Keratinocyte (primary cell): Measurements from ENCODE around the gene LMCD1. TPM values are rescaled to one million over a fixed set of nuclear protein-coding genes. Genes with fewer than 3 reads are reported as not detected.

ENCODE experiments used
- DNase-seq: peaks from one replicate; pipeline ENCODE4 v3.0.0-alpha.2; 2011; ENCODE audit warnings: low read depth, missing footprints, low spot score
- FAIRE-seq: peaks from 2 replicates; lab custom pipeline; 2011; peaks lifted over from hg19 to GRCh38; lab: Jason Lieb, UNC
- H2AFZ ChIP-seq: 2 replicates; pipeline ENCODE4 v1.6.0; 2012; ENCODE audit warnings: low read length, control low read depth, inconsistent platforms; ENCODE audit not compliant: control insufficient read depth
- H3K27ac ChIP-seq: 2 replicates; pipeline ENCODE4 v1.5.1; 2011; ENCODE audit warnings: low read length; ENCODE audit not compliant: control insufficient read depth, insufficient read depth
- H3K27me3 ChIP-seq: 3 replicates; pipeline ENCODE4 v1.6.0; 2011; ENCODE audit warnings: low read length; ENCODE audit not compliant: control insufficient read depth, insufficient read depth; ENCODE audit errors: extremely low read depth
- H3K36me3 ChIP-seq, 2 experiments: 2 replicates in 1 of 2; 3 replicates in 1 of 2; pipeline ENCODE4 v1.5.1; 2011; ENCODE audit warnings: low read length in 2 of 2, mild to moderate bottlenecking in 1 of 2; ENCODE audit not compliant: control insufficient read depth in 2 of 2, insufficient read depth in 2 of 2; ENCODE audit errors: extremely low read depth in 1 of 2
- H3K4me1 ChIP-seq: 3 replicates; pipeline ENCODE4 v1.5.1; 2011; ENCODE audit warnings: low read length; ENCODE audit not compliant: control insufficient read depth, insufficient read depth; ENCODE audit errors: extremely low read depth
- H3K4me2 ChIP-seq: 3 replicates; pipeline ENCODE4 v1.6.0; 2011; ENCODE audit warnings: low read depth, low read length; ENCODE audit not compliant: control insufficient read depth, insufficient read depth; ENCODE audit errors: extremely low read depth
- H3K4me3 ChIP-seq, 3 experiments: fragments of 200-600 bp in 1 of 3; sonication (generic) in 1 of 3; 2 replicates in 2 of 3; 3 replicates in 1 of 3; pipeline ENCODE4 v1.5.1; 2011 to 2016; ENCODE audit warnings: low read length in 3 of 3, mild to moderate bottlenecking in 3 of 3, control low read depth in 2 of 3, inconsistent platforms in 1 of 3, low read depth in 1 of 3, mixed read lengths in 1 of 3, mixed run types in 1 of 3, moderate library complexity in 1 of 3; ENCODE audit not compliant: control insufficient read depth in 2 of 3, insufficient read depth in 2 of 3; ENCODE audit errors: extremely low read depth in 1 of 3
- H3K79me2 ChIP-seq: 2 replicates; pipeline ENCODE4 v1.6.0; 2012; ENCODE audit warnings: low read length; ENCODE audit not compliant: control insufficient read depth, insufficient read depth
- H3K9ac ChIP-seq: 3 replicates; pipeline ENCODE4 v1.6.0; 2011; ENCODE audit warnings: low read length; ENCODE audit not compliant: control insufficient read depth, insufficient read depth; ENCODE audit errors: extremely low read depth
- H3K9me1 ChIP-seq: 3 replicates; pipeline ENCODE4 v1.6.0; 2011; ENCODE audit warnings: low read length; ENCODE audit not compliant: control insufficient read depth, insufficient read depth; ENCODE audit errors: extremely low read depth
- H3K9me3 ChIP-seq: 2 replicates; pipeline ENCODE4 v1.5.1; 2012; ENCODE audit warnings: low read depth, low read length; ENCODE audit not compliant: control insufficient read depth
- H4K20me1 ChIP-seq: 3 replicates; pipeline ENCODE4 v1.6.0; 2011; ENCODE audit warnings: low read length; ENCODE audit not compliant: control insufficient read depth, insufficient read depth; ENCODE audit errors: extremely low read depth
- EZH2 ChIP-seq: IDR thresholded peaks from one replicate; pipeline ENCODE4 v1.6.1; 2012; ENCODE audit warnings: inconsistent platforms, mild to moderate bottlenecking, low read length, moderate library complexity
- dilution Hi-C: fragments of 300-500 bp; cut with MboI; formaldehyde crosslinking; loops from one replicate; pipeline ENCODE4 v1.7.0; 2020; ENCODE audit warnings: low sequenced_read_pairs; ENCODE audit not compliant: extremely low pct_ligation_motif_present
- polyA plus RNA-seq, 5 experiments: library from polyadenylated mRNA; depleted of rRNA in 3 of 5; stranded (reverse) in 3 of 5; stranded (forward) in 1 of 5; unstranded in 1 of 5; fragments of >200 nt; gene quantifications; 1 replicate in 1 of 5; 2 replicates in 3 of 5; 3 replicates in 1 of 5; pipeline versions ENCODE4 v1.2.1 to v1.2.3, GENCODE V29; 2011 to 2012; ENCODE audit warnings: missing spikeins in 2 of 5, low read depth in 1 of 5, low replicate concordance in 1 of 5
- TF ChIP-seq, protein P1 (sequence below), 3 experiments: IDR thresholded peaks in 1 of 3; conservative IDR thresholded peaks in 1 of 3; optimal IDR thresholded peaks in 1 of 3; 2 replicates in 2 of 3; 3 replicates in 1 of 3; pipeline versions ENCODE3 to v1.5.1; 2011; ENCODE audit warnings: low read length in 3 of 3, mild to moderate bottlenecking in 3 of 3, moderate library complexity in 2 of 3, control low read depth in 1 of 3, inconsistent platforms in 1 of 3; ENCODE audit not compliant: insufficient read depth in 2 of 3; ENCODE audit errors: extremely low read depth in 1 of 3

The LMCD1 gene
- polyA plus RNA-seq, 1 donor (not counting 4 experiments of a cell fraction or from before 2014, with no cell fraction given): 3.7 TPM

DNA sequence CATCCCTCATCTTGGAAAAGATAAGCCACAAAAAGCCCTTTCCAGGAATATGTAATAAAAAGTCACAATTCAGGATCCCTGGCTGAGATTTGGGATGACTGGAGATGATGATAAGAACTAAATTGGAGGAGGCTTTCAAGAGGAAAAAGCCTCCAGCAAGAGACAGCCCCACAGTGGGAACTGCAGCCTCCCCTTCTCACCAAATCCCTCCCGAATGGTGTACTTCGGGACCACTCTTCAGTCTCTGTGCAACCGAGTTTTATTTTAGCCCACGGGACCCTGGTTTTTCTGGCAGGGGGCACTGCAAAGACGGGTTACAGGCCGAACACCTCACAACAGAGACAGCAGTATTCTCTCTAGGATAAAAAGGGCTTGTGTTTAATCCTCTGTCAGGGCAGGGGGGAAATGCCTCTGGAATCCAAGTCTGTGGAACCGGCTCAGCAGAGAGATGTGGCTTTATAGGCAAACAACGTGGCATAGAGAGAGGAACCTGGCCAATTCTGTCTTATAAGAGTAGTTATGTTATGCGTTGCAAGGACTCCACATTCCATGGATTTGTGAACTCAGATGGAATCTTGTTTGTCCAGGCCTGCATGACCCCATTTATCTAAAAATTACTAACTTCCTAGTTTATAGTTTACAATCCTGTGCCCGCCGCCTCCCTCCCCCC lies 1.2 kb upstream of the LMCD1 start:
- Histone ChIP-seq H3K79me2 (no peaks in the 10 kb centered on the region), H3K36me3 (no peaks in the 10 kb centered on the region), H3K4me2 (no peak overlapping the region), H4K20me1 (no peaks in the 10 kb centered on the region), H3K4me3 (no peak overlapping the region), H3K4me1 (peaks cover 23% of the 10 kb centered on the region), H3K9me1 (no peaks in the 10 kb centered on the region), H3K27ac (no peak overlapping the region), H3K9ac (no peak overlapping the region), H3K27me3 (no peaks in the 10 kb centered on the region), H2AFZ (no peak overlapping the region), H3K9me3 (no peaks in the 10 kb centered on the region)
- FAIRE-seq (no peak), DNase-seq (no peak)
- dilution Hi-C loops: no loop called here
- TF ChIP-seq, protein P1, sequence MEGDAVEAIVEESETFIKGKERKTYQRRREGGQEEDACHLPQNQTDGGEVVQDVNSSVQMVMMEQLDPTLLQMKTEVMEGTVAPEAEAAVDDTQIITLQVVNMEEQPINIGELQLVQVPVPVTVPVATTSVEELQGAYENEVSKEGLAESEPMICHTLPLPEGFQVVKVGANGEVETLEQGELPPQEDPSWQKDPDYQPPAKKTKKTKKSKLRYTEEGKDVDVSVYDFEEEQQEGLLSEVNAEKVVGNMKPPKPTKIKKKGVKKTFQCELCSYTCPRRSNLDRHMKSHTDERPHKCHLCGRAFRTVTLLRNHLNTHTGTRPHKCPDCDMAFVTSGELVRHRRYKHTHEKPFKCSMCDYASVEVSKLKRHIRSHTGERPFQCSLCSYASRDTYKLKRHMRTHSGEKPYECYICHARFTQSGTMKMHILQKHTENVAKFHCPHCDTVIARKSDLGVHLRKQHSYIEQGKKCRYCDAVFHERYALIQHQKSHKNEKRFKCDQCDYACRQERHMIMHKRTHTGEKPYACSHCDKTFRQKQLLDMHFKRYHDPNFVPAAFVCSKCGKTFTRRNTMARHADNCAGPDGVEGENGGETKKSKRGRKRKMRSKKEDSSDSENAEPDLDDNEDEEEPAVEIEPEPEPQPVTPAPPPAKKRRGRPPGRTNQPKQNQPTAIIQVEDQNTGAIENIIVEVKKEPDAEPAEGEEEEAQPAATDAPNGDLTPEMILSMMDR (optimal IDR thresholded peaks at IDR 0.05 in 1 of 3, IDR thresholded peaks at IDR 0.05 in 1 of 3, conservative IDR thresholded peaks at IDR 0.05 in 1 of 3; ENCODE audit: extremely low read depth in 1 of 3, insufficient read depth in 2 of 3, low read length in 3 of 3): no peak
- TF ChIP-seq EZH2: no peak

DNA sequence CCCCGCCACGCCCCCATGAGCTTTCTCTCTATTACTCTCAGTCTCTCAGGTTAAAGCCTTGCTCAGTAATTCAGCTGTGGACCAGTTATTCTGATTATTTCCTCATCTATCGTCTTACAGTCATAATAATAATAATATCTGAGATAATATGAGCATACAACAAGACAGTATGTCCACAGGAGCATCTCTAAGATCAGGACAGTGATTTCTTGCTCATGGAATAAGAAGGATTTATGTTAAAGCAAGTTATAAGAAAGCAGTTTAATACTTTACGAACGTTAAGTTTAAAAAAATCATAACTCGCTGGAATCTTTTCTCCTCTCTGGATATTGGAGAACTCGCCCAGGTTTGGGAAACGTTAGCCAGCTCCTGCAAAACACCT lies 643 bp upstream of the LMCD1 start:
- Histone ChIP-seq H3K9me3 (no peaks in the 10 kb centered on the region), H2AFZ (peak overlapping the region; percentile 74), H3K27me3 (no peaks in the 10 kb centered on the region), H3K27ac (peak overlapping the region; percentile 53), H3K4me3 (peak overlapping the region; percentile 44 to 66 (median 65)), H3K79me2 (no peaks in the 10 kb centered on the region), H3K4me1 (peaks cover 23% of the 10 kb centered on the region), H3K9me1 (no peaks in the 10 kb centered on the region), H3K36me3 (no peaks in the 10 kb centered on the region), H3K4me2 (peak overlapping the region; percentile 87), H4K20me1 (no peaks in the 10 kb centered on the region), H3K9ac (peak overlapping the region; percentile 71)
- dilution Hi-C loops: no loop called here
- DNase-seq (no peak), FAIRE-seq (no peak)
- TF ChIP-seq, protein P1 (optimal IDR thresholded peaks at IDR 0.05 in 1 of 3, IDR thresholded peaks at IDR 0.05 in 1 of 3, conservative IDR thresholded peaks at IDR 0.05 in 1 of 3; ENCODE audit: extremely low read depth in 1 of 3, insufficient read depth in 2 of 3, low read length in 3 of 3): no peak
- TF ChIP-seq EZH2: no peak
